ENCODE data around the gene RAD51B. TPM values are rescaled to one million over a fixed set of nuclear protein-coding genes. Genes with fewer than 3 reads are reported as not detected.

The RAD51B gene
- total and polyA plus RNA-seq, 2 donors (not counting 1 experiment from before 2014, with no cell fraction given) = 4.6 to 16.3 TPM

DNA sequence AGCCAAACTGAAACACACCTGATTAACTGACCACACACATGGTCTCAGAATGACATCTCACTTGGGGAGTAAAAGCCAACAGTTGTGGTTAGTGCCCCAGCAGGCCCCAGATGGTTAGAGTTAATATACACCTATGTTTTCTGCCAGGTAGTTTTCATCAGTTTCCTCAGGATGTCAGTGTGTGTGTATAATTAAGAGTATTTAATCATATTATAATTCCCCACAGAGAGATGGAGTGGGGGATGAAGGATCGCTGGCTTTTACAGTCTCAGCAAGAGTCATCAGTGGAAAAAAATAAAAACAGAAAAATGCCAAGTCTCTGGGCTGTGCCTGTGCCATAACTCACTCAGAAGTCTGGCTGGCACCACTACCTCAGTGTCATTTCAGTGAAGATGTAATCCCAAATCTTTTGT is 560.8 kb downstream of the RAD51B start:
- Histone ChIP-seq H3K36me3 (ENCODE audit: control insufficient read depth, insufficient read depth, low read length) (no peaks in the 10 kb centered on the region), H3K4me2 (ENCODE audit: extremely low read depth, insufficient read depth, low read length) (no peak overlapping the region)

DNA sequence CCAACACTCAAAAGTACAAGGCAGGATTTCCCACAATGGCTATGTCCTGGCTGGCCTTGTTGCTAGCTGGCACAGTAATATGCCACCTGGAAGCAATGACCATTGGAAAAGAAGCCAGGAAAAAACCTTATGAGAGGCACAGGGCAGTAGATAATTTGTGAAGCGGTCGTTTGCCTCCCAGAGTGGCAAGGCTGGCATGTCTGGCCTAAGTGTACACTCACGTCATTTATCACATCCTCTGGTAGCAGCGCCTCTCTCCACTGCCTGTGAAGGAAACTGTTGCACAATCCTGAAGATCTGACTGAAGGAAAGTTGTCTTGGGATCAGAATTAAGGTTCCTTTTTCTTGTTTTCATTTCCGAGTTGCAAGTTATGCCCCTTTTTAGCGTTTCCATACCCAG is 564.8 kb downstream of the RAD51B start:
- H3K27ac ChIP-seq (ENCODE audit: insufficient read depth, low read length) = no peak overlapping the region
- peak in 1 of 2 donors; percentile 57 for DNase-seq (ENCODE audit: low read depth in 2 of 2)
- H2AFZ ChIP-seq (ENCODE audit: low read length) = no peak overlapping the region

More for the DNA sequence above, 560.8 kb downstream of the RAD51B start:
- no peaks in the 10 kb centered on the region for H3K27me3 ChIP-seq (ENCODE audit: control insufficient read depth, insufficient read depth, low read length)
- H4K20me1 ChIP-seq (ENCODE audit: control insufficient read depth, extremely low read depth, insufficient read depth, low read length) = no peaks in the 10 kb centered on the region
- TF ChIP-seq EZH2 (IDR thresholded peaks at IDR 0.05; ENCODE audit: low read length, missing control alignments) = no peak
- TF ChIP-seq, protein P1, sequence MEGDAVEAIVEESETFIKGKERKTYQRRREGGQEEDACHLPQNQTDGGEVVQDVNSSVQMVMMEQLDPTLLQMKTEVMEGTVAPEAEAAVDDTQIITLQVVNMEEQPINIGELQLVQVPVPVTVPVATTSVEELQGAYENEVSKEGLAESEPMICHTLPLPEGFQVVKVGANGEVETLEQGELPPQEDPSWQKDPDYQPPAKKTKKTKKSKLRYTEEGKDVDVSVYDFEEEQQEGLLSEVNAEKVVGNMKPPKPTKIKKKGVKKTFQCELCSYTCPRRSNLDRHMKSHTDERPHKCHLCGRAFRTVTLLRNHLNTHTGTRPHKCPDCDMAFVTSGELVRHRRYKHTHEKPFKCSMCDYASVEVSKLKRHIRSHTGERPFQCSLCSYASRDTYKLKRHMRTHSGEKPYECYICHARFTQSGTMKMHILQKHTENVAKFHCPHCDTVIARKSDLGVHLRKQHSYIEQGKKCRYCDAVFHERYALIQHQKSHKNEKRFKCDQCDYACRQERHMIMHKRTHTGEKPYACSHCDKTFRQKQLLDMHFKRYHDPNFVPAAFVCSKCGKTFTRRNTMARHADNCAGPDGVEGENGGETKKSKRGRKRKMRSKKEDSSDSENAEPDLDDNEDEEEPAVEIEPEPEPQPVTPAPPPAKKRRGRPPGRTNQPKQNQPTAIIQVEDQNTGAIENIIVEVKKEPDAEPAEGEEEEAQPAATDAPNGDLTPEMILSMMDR (conservative IDR thresholded peaks at IDR 0.05 in 1 of 2, IDR thresholded peaks at IDR 0.05 in 1 of 2; ENCODE audit: low read depth in 1 of 2, low read length in 2 of 2) = no peak
- no peak overlapping the region for H3K4me3 ChIP-seq (replicated peaks in 1 of 4; ENCODE audit: control extremely low read depth in 1 of 4, insufficient read depth in 1 of 4, low read depth in 3 of 4, low read length in 4 of 4)
- H2AFZ ChIP-seq (ENCODE audit: low read length) = no peak overlapping the region
- peak in 1 of 2 donors; percentile 63 for DNase-seq (ENCODE audit: low read depth in 2 of 2)
- no peaks in the 10 kb centered on the region for H3K79me2 ChIP-seq (ENCODE audit: control insufficient read depth, insufficient read depth, low read length)
- H3K27ac ChIP-seq (ENCODE audit: insufficient read depth, low read length) = no peak overlapping the region
- H3K4me1 ChIP-seq (ENCODE audit: control insufficient read depth, extremely low read depth, insufficient read depth, low read length) = no peaks in the 10 kb centered on the region
- H3K9ac ChIP-seq (ENCODE audit: insufficient read depth, low read length) = no peak overlapping the region
- no peaks in the 10 kb centered on the region for H3K9me3 ChIP-seq (ENCODE audit: control insufficient read depth, insufficient read depth, low read depth, low read length)

DNA sequence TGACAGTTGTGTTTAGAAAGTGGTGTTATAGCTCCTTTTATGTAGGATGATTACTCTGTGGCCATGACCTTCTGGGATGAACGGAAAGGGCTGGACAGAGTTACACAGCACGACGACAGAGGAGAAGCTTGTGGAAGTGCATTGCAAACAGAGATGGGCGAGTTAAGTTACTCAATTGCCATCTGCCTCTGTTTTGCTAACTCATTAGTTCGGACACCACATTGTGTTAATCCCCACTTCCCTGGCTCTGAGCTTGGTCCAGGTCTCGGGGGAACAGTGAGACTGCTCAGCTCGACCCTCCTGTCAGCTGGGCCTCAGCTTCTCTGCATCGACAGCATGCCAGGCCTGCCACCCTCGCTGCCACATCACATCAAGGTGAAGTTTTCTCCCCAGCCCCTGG is 565.3 kb downstream of the RAD51B start:
- no peak overlapping the region for H3K27ac ChIP-seq (ENCODE audit: insufficient read depth, low read length)
- no peaks in the 10 kb centered on the region for H3K9me3 ChIP-seq (ENCODE audit: control insufficient read depth, insufficient read depth, low read depth, low read length)
- TF ChIP-seq, protein P1 (conservative IDR thresholded peaks at IDR 0.05 in 1 of 2, IDR thresholded peaks at IDR 0.05 in 1 of 2; ENCODE audit: low read depth in 1 of 2, low read length in 2 of 2) = no peak
- TF ChIP-seq EZH2 (IDR thresholded peaks at IDR 0.05; ENCODE audit: low read length, missing control alignments) = no peak
- H3K36me3 ChIP-seq (ENCODE audit: control insufficient read depth, insufficient read depth, low read length) = no peaks in the 10 kb centered on the region
- no peaks in the 10 kb centered on the region for H4K20me1 ChIP-seq (ENCODE audit: control insufficient read depth, extremely low read depth, insufficient read depth, low read length)
- no peak overlapping the region for H3K4me2 ChIP-seq (ENCODE audit: extremely low read depth, insufficient read depth, low read length)
- H3K4me1 ChIP-seq (ENCODE audit: control insufficient read depth, extremely low read depth, insufficient read depth, low read length) = no peaks in the 10 kb centered on the region
- H3K4me3 ChIP-seq (replicated peaks in 1 of 4; ENCODE audit: control extremely low read depth in 1 of 4, insufficient read depth in 1 of 4, low read depth in 3 of 4, low read length in 4 of 4) = no peak overlapping the region
- H3K9ac ChIP-seq (ENCODE audit: insufficient read depth, low read length) = no peak overlapping the region
- no peaks in the 10 kb centered on the region for H3K27me3 ChIP-seq (ENCODE audit: control insufficient read depth, insufficient read depth, low read length)
- no peak for DNase-seq (ENCODE audit: low read depth in 2 of 2)
- H3K79me2 ChIP-seq (ENCODE audit: control insufficient read depth, insufficient read depth, low read length) = no peaks in the 10 kb centered on the region
- H2AFZ ChIP-seq (ENCODE audit: low read length) = no peak overlapping the region

More for the DNA sequence above, 564.8 kb downstream of the RAD51B start:
- Histone ChIP-seq H3K4me2 (ENCODE audit: extremely low read depth, insufficient read depth, low read length) (no peak overlapping the region), H3K9ac (ENCODE audit: insufficient read depth, low read length) (no peak overlapping the region), H3K36me3 (ENCODE audit: control insufficient read depth, insufficient read depth, low read length) (no peaks in the 10 kb centered on the region), H4K20me1 (ENCODE audit: control insufficient read depth, extremely low read depth, insufficient read depth, low read length) (no peaks in the 10 kb centered on the region), H3K79me2 (ENCODE audit: control insufficient read depth, insufficient read depth, low read length) (no peaks in the 10 kb centered on the region), H3K9me3 (ENCODE audit: control insufficient read depth, insufficient read depth, low read depth, low read length) (no peaks in the 10 kb centered on the region), H3K4me1 (ENCODE audit: control insufficient read depth, extremely low read depth, insufficient read depth, low read length) (no peaks in the 10 kb centered on the region), H3K27me3 (ENCODE audit: control insufficient read depth, insufficient read depth, low read length) (no peaks in the 10 kb centered on the region), H3K4me3 (replicated peaks in 1 of 4; ENCODE audit: control extremely low read depth in 1 of 4, insufficient read depth in 1 of 4, low read depth in 3 of 4, low read length in 4 of 4) (no peak overlapping the region)
- TF ChIP-seq, protein P1 (conservative IDR thresholded peaks at IDR 0.05 in 1 of 2, IDR thresholded peaks at IDR 0.05 in 1 of 2; ENCODE audit: low read depth in 1 of 2, low read length in 2 of 2) = no peak
- TF ChIP-seq EZH2 (IDR thresholded peaks at IDR 0.05; ENCODE audit: low read length, missing control alignments) = no peak
